HG03521 (cell line): ENCODE measurements around the gene CUX1.
"Not testable (repeated sequence)": the region's sequence is repeated elsewhere in the genome, so short reads cannot be mapped to it uniquely, and the experiment has no call there.

ENCODE experiments used
- ATAC-seq: cut with Tn5 transposase; IDR thresholded peaks from one replicate; pipeline ENCODE4 v1.9.1; 2021; ENCODE audit warnings: mild to moderate bottlenecking, moderate library complexity; ENCODE audit not compliant: unreplicated experiment

The CUX1 gene

DNA sequence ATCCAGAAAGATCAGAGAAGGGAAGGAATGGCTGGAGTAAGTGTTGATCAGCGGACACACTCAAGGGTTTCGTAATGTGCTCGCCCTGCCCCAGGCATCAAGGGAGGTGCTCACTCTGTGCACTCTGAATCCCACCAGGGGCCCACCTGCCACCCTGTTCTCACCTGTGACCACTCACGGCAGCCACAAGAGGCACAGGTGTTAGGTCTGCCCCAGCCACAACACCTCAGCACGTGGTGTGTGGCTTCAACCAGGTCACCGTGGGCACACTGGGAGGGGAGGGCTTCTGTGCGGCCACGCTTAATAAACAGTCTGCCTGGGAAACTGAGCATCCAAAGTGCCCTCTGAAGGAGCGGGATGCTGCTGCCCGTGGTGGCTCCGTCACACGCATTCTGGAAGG, 49.8 kb downstream of the CUX1 start:
- ATAC-seq: no peak

DNA sequence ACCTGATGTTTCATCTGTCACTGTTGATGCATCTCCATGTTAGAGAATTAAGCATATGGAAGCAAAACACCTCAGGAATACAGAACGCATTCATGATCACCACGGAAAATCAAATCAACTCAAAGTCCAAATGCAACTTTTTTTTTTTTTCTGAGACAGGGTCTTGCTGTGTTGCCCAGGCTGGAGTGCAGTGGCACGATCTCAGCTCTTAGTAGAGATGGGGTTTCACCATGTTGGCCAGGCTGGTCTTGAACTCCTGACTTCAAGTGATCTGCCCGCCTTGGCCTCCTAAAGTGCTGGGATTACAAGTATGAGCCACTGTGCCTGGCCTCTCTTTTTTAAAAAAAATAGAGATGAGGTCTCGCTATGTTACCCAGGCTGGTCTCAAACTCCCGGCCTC, 50.3 kb downstream of the CUX1 start:
- ATAC-seq: not testable (repeated sequence)

DNA sequence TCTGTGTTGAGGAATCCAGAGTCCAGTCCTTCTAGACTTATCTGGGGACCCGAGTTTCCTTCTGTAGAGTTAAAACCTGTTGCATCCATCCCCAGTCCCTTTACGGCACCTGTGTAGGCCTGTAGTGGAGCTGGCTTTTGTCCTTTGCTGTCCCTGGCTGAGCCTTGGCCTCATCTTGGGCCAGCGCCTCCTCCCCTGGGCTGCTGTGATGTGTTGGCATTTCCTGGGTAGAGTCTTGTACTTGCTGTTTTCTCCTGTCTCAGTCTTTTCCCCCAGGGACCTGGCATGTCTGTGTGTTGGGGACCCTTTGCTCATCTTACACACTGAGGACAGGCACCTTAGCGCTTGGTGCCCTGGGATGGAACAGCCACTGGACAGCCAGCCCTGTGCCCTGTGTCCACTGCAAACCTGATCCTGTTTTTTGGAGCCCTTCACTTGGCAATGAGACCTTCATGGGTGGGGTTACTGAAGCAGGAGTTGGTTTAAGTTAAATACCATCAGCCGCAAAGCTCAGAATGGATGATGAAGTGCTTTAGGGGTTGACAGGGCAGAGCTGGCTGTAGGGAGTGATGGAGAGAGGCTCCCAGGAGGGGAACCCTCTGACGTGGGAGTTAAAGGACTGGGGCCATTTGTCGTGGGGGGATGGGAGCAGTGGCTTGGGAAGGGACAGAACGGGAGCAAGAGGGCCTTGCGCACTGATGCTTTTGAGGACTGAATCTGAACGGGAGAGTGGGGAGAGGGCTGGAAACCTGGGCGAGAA, 50.9 kb downstream of the CUX1 start:
- no peak for ATAC-seq

DNA sequence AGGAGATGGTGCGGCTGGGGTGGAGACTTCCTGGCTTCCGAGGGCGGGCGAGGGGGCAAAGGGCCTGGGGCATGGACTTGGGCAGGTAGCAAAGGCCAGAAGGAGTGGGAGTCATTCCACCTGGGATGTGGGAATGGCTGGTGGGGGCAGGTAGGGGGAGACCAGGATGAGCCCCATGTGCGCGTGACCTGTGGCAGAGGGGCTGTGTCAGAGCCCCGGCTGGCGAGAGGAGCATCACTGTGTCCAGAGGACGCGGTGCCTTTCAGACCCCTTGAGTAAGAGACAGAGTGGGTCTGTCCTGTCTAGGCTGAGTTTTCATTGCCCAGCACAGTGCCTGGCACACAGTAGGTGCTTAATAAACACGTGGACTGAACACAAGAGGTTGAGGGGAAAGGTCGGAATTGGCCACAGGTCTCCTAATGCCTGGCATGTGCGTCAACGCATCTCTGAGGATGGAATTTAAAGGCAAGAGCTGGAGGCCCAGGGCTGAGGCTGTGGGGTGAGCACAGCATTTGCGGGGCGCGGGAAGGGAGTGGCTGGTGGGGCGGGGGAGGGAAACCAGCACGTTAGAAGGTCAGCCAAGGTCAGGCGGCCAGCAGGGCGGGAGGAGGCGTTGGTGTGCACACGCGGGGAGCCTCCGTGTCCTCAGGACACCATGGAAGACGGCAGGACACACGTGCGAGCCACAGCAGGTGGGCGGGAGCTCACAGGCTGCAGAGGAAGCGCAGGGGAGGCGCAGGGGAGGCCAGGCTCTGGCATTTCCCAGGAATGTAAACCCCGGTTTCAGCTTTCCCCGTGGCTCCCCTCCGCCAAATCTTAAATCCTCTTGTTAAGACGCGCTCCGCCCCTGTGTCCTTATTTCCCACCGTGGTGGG, 51.8 kb downstream of the CUX1 start:
- no peak for ATAC-seq

DNA sequence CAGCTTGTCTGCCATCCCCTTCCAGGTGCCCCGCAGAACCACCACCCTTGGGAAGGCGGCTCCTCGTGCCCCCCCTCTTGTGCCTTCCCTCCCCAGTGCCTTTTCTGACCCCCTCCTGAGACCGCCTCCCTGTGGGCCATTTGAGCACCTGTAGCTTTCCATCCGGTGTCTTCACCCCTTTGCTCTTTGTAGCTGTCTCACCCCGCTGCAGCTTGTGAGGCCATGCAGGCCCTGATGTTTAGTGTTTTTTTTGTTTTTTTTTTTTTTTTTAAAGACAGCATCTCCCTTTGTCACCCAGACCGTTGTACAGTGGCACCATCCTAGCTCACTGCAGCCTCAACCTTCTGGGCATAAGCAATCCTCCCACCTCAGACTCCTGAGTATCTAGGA, 52.5 kb downstream of the CUX1 start:
- no peak for ATAC-seq

DNA sequence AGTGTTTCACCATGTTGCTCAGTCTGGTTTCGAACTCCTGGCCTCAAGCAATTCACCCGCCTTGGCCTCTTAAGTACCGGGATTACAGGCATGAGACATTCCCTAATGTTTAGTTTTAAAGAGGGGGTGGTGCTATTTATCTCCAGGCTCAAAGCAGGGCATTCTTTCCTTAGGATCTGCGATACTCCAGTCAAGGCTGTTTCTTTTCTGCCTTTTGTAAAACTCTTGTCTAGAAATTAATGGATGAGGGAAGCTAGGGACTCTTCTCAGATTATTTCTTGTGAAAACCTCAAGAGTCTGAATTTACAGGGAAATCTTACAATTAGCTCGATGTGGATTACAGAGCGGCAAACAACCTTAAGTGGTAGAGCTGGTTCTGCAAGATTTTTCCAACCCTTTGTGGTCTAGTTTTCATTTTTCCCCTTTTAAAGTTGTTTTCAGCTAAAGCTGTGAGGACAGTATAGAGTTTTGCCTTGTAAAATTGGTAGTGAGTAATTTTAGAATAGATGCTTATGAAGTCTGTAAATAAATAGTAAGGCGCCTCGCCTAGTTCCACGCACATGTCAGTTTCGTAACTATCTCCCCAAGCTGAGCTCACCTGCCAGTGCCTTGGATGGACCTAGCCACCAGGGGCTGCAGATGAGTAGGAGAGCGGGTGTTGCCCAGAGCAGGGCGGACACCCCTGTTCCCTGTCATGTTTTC, 53.1 kb downstream of the CUX1 start:
- ATAC-seq: no peak

DNA sequence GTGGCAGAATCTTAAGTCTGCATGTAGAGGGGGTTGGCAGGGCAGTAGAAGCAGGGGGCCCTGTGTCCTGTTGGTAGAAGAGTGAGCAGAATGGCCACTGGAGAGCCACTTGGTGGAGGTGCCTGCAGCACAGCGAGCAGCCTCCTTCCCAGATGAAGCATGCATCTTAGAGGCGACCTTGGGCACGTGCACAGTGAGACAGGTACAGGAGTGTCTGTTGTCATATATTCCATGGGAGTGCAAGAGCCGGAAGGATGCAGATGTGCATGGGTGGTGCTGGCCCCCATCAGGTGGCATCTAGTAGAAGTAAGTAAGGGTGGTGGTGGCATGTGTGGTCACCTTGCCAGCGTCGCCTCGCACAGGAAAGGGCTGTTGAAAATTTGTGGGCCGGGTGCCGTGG, 53.9 kb downstream of the CUX1 start:
- no peak for ATAC-seq

DNA sequence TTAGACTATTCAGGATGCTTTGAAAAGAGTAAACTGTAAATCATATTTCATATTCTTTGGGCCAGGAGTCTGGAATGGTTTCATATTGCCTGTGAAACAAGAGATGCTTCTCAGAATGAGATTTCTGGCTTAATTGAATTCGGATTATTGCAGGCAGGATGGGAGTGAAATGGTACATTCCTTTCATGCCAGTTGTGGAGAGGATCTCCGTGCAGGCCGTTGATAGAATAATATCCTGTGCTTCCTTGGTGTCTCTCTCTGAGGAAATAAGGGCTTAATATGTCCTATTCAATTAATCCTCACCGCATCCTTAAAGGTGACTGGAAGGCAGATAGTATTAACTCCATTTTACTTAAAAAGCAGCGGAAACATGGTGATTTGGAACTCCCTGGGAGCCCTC, 56.6 kb downstream of the CUX1 start:
- no peak for ATAC-seq

DNA sequence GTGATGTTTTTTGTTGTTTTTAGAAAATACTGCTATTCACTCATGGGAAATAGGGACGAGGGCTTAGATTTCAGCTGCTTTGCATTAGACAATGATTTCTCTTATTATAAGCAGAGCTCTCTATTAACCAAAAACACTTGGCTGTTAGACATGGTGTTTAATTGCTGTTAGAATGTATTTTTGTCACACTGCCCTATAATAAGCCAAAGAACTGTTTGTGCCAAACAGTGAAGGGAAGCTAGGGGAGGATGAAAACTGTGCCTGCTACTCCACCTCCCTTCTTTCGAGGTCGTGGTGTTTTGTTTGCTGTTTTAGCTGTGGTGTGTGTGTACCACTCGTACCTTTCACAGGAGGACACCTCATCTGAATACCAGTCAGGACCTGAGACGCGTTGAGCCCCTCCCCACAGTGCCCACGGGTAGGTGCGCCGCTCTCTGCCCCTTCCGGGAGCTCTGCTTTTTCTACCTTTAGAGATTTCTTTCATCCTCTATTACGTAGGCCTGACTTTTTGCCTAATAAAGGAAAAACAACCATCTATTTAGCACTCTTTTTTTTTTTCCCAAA, 57.9 kb downstream of the CUX1 start:
- ATAC-seq: no peak

DNA sequence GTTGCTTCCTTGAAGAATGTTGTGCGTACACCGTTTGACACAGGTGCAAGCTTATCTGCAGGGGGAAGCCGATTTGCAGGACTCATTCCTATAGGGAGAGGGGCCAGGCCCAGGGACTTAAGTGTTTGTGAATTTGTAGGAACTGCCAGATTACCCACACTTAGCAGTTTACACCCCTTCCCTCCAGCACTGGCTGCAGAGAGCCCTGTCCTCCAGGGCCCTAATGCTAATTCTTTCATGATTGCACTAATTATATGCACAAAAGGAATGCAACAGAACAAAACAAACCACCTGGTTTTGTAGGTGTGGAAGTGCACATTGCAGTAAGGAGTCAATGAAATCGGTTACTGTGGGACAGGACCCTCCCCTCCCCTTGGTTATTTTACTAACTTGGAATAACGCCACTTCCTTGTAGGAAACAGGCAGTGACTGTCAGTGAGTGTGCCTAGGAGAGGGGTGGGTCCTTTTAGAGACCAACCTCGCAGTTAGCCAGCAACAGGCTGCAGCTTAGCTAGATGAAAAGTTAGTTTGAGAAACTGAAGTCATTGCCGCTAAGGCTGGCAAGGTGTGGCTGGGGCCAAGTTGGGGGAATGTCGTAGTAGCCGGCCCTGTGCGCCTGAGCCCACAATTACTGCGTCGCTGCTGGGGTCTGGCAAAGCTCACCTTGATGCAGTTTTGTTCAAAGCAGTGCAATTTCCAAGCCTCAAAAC, 60.6 kb downstream of the CUX1 start:
- ATAC-seq: no peak

DNA sequence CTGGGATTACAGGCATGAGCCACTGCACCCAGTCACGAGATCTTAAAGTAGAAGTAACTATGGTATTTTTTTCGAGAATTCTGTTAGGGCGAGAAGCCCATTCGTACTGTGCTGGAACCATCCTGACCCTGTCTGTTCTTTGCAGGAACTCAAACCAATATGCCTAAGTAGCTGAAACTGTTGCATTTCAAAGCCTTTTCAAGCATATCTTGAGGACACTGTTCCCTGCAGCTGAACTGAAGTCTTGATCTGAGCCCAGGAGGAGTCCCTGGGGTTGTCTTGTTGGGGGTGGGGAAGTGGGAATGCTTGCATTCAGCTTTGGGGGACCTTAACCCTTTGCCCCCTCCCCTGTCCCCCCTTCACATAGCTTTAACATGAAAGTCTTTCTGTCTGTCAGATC, 61.5 kb downstream of the CUX1 start:
- no peak for ATAC-seq

DNA sequence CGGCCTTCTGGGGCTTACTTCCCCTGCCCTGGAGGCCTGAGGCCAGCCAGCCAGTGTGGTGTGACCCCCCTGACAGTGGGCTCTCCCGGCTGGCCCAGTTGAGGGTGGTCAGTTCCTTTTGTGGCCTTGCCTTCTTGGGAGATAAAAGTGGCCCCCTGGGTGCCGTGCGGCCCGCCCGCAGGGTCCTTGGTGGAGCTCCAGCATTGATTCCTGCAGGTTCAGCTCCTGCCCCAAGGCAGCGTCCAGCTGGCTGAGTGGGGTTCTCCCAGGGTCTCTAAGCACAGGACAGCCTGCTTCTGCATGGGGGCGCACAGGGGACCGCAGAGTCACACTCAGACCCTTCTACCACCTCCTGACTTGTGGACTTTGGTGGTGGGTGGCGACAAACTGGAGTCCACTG, 62.1 kb downstream of the CUX1 start:
- no peak for ATAC-seq

DNA sequence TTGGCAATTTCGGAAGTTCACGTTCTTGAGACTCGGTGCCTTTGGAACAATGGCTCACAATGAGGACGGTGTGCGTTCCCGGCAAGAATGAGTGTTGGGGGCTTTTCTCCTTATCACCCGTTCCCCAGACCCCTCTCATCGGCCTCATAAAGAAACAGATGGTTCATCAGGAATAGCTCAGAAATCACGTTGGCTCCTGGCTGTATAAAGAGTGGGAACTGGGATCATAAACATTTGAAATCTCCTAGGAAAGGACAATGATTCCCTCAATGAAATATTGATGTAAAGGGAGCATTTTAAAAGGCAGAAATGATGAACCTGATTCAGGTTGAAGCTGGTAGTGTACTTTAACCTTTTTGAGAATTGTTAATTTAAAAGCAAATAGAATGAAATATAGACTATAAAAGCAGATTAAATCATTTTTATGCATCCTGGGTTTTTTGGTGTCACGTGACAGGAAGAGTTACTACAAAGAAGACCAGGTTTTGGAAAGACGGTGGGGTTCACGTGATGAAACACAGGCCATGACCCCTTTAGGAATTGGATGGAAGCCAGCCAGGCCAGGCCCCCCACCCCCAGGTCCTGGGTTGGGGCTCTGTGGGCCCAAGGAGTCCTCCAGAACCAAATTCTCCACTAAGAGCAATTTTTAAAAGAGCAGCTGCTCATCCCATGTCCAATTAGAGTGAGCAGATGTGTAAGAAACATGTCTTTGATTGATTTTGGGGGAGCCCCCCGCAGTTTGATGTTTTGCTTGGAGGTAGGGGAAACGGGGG, 63.0 kb downstream of the CUX1 start:
- no peak for ATAC-seq

DNA sequence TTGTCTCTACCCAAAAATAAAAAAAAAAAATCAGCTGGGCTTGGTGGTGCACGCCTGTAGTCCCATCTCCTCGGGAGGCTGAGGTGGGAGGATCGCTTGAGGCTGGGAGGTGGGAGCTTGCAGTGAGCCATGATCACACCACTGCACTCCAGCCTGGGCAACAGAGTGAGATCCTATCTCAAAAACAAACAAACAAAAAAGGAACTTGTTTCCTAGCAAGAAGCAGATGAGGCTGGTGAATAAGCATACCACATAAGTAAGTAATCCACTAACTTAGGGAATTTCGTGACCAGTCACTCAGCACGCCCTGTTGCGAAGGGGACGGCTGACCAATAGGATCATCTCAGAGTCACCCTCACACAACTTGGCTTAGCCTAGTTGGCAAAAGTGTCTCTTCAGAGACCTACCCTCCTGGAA, 64.6 kb downstream of the CUX1 start:
- no peak for ATAC-seq

DNA sequence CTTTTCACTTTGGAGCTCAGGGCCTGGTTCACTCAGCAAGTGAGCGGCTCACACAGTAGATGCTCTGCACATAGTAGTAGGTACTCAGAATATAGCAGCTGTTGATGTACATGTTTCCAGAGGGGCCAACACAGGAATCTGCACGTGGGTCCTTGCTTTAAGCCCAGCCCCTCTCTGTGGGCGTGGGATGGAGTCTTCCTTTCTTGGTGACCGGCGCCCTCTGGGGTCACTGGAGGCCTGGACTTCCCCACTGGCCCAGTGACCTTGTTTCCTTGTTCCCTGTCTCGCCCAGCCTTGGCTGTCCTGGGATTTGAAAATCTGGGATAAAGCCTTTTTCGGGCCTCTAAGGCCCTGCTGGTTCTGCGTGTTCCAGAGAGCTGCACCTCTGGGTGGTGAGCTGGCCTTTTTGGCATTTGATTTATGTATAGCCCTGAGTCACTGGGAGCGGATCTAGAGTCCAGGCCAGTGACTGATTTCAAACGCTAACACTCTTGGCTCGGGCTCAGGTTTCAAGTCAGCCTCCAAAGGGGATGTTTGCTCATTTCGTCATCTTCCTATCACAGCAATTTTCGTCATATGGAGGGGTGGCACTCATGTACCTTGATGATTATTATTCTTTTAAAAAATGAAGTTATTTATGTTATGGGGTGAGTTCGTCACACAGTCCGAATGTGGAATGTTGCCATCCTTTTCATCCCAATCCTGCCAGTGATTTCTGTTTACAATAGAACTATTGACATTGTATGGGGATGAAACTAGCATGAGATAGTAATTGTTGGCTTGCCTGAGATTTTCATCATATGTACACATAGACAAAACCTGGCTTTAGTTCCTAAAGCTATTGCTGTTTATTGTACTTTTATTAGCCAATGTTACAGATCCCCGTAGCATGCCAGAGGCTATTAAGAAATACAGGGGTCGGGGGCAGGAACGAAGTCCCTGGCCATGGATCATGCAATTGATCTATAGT, 65.5 kb downstream of the CUX1 start:
- no peak for ATAC-seq

DNA sequence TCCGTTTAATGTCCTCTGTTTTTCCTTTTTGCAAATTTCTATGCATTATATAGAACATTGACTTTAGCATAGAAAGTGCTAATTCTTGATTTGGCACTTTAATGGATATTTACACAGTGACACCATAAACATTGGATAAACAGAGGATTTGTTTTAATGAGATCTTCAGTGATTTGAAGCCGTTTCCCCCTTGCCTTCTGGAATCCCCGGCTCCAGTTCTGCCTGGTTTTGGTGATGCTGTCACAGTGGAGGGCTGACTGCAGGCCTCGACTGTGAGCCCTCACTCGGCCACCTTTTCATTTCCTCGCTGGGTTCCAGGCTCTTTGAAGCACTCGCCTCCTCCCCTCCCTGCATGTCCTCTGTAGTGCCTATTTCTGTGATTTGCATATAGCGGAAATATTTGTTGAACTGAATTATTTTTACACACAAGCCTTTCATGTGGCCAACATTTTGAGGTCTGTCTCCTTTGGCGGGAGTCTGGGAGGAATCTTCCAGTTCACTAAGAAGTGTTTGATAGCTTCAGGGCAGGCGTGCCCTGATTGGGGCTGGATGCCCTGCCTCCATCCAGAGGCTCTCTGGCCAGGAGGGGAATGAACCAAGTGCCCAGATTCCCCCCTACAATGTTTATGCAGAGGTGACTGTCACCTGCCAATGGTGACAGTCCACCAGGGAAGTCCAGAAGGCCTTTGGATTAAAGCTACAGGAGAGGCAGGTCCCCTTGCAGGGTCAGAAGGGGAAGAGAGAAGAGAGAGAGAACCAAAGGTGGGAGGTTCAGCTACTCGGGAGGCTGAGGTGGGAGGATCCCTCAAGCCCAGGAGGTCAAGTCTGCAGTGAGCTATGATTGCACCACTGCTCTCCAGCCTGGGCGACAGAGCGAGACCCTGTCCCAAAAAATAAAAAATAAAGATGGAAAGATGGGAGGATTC, 67.5 kb downstream of the CUX1 start:
- no peak for ATAC-seq

DNA sequence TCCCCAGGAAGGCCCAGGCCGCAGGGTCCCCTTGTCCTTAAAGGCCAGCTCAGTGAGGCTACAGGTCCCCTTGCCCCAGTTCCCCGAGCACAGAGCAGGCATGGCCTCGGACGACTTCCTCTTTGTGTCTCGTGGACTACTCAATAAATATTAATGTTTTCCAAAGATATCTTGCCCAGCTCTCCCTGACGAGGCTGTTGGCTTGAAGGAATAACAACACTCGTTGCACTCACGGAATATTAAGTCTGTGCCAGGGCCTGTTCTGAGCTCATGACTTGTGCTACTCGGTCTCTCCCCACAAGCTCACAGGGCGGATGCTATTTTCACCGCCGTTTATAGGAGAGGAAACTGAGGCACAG, 68.2 kb downstream of the CUX1 start:
- no peak for ATAC-seq

DNA sequence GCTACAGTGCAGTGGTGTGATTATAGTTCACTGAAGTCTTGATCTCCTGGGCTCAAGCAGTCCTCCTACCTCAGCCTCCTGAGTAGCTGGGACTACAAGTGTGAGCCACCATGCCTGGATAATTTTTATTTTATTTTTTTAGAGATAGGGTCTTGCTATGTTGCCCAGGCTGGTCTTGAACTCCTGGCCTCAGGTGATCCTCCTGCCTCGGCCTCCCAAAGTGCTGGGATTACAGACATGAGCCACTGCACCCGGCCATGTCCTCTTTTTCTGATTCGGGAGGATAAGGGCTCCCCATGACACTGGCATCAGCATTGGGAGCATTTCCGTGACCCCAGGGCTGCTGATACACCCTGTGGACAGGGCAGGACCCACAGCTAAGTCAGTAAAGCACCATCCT, 69.9 kb downstream of the CUX1 start:
- ATAC-seq: not testable (repeated sequence)
